Fibroblast of the aortic adventitia (primary cell): Measurements from ENCODE around the gene SYT4. TPM values are rescaled to one million over a fixed set of nuclear protein-coding genes. Genes with fewer than 3 reads are reported as not detected.

Experiments used
- DNase-seq: peaks from one replicate; pipeline ENCODE4 v3.0.0-alpha.2; 2010; ENCODE audit warnings: low read depth
- H3K4me3 ChIP-seq: 2 replicates; pipeline ENCODE4 v1.5.1; 2011; ENCODE audit warnings: low read depth, mild to moderate bottlenecking, control low read depth, low read length, moderate library complexity
- total RNA-seq: library from RNA; depleted of rRNA; stranded (reverse); fragments of >200 nt; gene quantifications from 2 replicates; pipeline ENCODE4 v1.2.3, GENCODE V29; 2012; ENCODE audit warnings: low replicate concordance
- TF ChIP-seq, protein P1 (sequence below): IDR thresholded peaks from 2 replicates; pipeline ENCODE4 v1.5.1; 2011; ENCODE audit warnings: mild to moderate bottlenecking, low read length, control low read depth, inconsistent platforms; ENCODE audit not compliant: insufficient read depth

The SYT4 gene
- total RNA-seq, 1 donor, result under 0.01 TPM

DNA sequence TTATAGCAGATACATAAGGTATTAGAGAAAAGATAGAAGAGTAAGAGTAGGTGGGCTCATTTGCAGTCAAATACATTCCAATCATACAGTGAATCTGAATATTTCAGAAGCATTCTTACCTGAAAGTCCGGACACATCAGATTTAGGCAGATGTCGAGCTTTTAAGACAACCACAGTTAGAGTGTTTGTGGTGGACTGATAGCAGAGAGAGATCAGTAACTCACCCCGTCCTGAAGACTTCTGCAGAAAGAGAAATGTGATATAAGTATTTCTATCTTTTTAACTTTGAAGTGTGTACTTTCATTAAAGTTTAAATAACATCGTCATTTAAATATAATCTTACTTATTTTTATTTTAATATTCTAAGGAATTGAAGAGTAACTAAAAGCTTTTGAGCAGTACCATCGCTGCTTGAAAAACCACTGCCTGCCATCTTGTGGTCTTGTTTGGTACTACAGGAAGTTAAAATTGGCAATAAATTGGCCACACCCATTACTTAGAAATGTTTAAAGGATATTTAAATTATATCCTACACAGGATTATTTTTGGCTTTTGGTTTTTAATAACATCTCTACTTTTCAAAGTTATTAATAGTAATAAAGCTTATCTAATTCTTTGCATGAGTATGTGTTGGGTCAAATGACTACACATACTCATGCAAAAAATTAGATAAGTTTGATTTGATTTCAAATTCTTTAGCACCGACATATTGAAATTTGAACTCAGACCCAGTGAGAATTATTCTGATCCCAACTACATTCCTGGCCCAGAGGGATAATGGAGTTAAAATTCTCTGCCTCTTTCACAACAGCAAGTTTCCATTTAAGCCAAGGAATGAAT is 5.5 kb downstream of the SYT4 start:
- TF ChIP-seq, protein P1, sequence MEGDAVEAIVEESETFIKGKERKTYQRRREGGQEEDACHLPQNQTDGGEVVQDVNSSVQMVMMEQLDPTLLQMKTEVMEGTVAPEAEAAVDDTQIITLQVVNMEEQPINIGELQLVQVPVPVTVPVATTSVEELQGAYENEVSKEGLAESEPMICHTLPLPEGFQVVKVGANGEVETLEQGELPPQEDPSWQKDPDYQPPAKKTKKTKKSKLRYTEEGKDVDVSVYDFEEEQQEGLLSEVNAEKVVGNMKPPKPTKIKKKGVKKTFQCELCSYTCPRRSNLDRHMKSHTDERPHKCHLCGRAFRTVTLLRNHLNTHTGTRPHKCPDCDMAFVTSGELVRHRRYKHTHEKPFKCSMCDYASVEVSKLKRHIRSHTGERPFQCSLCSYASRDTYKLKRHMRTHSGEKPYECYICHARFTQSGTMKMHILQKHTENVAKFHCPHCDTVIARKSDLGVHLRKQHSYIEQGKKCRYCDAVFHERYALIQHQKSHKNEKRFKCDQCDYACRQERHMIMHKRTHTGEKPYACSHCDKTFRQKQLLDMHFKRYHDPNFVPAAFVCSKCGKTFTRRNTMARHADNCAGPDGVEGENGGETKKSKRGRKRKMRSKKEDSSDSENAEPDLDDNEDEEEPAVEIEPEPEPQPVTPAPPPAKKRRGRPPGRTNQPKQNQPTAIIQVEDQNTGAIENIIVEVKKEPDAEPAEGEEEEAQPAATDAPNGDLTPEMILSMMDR, result peak; percentile 84
- DNase-seq, result peak; percentile 77
- H3K4me3 ChIP-seq, result no peak overlapping the region

- no peak for DNase-seq
- H3K4me3 ChIP-seq, result no peak overlapping the region
- TF ChIP-seq, protein P1, result no peak
These were observed 9.5 kb downstream of the SYT4 start for GRCh38 chr18:43267818-43268217.

GRCh38 chr18:43265465-43265864 is 11.8 kb downstream of the SYT4 start:
- TF ChIP-seq, protein P1, result no peak
- H3K4me3 ChIP-seq, result no peak overlapping the region
- no peak for DNase-seq

DNA sequence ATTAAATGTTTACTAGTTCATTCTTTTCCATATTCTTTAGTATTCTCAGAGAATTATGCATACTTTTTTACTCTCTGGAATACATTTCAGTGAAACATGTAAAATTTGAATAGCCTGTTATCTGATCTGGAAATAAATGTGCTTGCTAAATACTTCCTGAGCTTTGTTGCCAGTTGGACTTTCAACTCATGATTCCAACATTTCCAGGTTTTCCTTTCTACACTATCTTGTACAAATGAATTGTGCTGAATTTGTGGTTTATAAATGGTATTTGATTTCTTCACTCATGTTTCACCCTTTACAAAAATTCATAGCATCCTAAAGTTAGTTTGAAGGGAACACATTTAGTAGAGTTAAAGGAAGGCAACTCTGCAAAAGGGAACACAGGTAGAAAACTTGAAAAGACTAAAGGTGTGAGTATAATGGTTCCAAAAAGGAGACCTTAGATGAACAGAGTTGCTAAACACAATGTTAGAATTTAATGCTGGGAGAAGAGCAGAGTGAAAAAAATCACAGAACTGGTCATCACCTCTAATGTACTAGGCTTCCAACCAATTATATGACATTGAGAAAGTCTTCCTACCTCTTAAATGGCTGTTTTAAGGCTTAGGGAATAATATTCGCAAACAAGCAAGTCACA is 28.6 kb downstream of the SYT4 start:
- DNase-seq, result no peak
- H3K4me3 ChIP-seq, result no peak overlapping the region
- TF ChIP-seq, protein P1, result no peak

DNA sequence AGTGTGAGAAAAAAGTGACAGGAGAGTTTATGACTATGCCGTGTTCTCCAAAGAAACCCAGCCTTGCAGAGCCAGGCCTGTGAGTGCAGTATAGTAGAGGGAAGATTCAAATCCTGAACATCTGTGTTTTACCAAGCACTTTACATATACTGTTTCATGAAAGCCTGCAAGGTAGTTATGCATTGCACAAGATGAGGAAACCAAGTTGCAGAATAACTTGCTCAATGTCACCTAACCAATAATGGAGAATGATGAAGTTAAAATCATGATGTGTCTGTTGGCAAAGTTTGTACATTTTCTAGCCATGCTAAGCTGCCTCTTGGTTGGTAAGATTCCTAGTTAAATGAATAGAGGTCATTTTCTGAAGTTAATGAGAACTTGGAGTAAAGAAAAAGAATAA is 29.3 kb downstream of the SYT4 start:
- no peak for DNase-seq
- no peak overlapping the region for H3K4me3 ChIP-seq
- TF ChIP-seq, protein P1, result no peak

DNA sequence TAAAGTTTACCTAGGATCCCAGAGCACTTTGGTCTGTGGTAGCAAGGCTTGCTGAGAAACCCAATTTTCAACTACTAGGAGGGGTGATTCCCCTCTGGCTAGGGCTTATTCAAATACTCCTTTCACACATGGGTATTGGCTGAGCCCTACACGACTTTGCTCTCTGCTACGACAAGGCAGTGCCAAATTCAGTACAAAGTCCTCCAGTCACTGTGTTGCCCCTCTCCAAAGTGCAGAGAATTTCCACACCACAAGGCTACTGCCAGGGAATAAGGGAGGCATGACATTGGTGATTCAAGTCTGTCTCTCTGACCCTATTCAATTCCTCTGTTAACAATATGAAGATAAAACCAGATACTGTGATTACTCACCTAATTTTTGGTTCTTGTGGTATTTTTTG is 38.9 kb downstream of the SYT4 start:
- no peak overlapping the region for H3K4me3 ChIP-seq
- TF ChIP-seq, protein P1, result no peak
- no peak for DNase-seq
